Activated CD8-positive, alpha-beta memory T cell treated with anti-CD3 and anti-CD28 coated beads, Interleukin-2, amount 50 U/mL, for 4 hours (primary cell): Measurements from ENCODE around the gene IARS2.
"Not testable (repeated sequence)": the region's sequence is repeated elsewhere in the genome, so short reads cannot be mapped to it uniquely, and the experiment has no call there.

Experiments
- DNase-seq: peaks from one replicate; pipeline ENCODE4 v3.0.0-alpha.2; 2020

The IARS2 gene

DNA sequence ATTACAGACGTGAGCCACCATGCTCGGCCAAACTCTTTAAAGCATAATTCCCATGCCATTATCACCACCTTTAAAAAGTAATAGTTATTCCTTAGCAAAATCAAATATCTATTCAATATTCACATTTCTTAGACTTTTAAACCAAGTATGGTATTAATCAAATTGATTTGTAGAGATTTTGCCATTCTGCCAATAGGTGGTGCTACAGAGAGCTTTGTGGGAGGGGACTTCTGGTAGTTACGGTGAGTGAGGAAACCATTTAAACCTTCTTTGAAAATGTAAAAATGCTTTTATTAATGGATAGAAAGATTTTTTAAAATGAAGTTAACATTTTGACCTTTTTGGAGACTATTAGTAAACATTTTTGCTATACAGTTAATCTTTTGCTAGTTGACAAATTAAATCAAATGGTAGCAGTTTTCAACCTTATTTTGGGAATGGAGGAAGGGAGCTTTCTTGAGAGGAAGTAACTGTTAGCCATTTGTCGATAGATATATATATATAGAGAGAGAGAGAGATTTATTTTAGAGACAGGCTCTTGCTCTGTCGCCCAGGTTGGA, 19.3 kb downstream of the IARS2 start:
- no peak for DNase-seq

GRCh38 chr1:220119043-220119512, 25.1 kb downstream of the IARS2 start:
- no peak for DNase-seq

GRCh38 chr1:220121791-220122530, 28.0 kb downstream of the IARS2 start:
- no peak for DNase-seq

DNA sequence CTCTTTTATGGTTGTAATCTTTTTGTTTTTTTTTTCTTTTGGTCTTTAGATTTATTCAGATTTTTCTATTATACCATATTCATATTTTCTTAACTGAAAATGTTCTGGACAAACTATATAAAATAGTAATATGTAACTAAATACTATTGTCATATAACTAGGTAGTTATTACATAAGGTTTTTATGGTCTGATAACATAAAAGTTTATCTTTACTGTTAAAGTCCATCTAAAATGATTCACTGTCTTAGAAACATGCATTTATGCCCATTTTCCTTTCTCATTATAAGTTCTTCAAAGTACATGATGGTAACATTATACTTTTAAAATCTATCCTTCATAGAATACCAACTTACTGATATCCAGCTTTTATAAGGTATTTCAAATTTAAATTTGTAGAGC, 29.1 kb downstream of the IARS2 start:
- no peak for DNase-seq

- DNase-seq, result no peak
Observed at GRCh38 chr1:220123889-220124288, 30.0 kb downstream of the IARS2 start.

- DNase-seq, result no peak
Observed at GRCh38 chr1:220124542-220124941, 30.6 kb downstream of the IARS2 start.

DNA sequence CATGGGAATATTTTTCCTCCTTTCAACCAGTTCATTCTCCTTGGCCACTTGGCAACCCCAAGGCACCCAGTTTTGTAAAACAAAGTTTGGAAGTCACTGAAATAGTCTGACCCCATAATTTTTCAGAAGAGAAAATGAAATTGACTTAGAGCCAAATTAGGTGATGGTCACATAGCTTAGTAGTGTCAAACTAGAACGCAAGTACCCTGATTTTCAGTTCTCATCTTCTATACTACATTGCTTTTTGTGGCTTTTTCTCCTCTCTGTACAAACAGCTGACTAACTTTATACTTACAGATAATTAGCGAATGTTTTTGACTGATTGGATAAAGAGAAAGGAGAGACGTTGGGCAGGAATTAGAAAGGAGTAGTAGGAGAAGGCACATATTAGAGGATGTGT, 33.1 kb downstream of the IARS2 start:
- no peak for DNase-seq

DNA sequence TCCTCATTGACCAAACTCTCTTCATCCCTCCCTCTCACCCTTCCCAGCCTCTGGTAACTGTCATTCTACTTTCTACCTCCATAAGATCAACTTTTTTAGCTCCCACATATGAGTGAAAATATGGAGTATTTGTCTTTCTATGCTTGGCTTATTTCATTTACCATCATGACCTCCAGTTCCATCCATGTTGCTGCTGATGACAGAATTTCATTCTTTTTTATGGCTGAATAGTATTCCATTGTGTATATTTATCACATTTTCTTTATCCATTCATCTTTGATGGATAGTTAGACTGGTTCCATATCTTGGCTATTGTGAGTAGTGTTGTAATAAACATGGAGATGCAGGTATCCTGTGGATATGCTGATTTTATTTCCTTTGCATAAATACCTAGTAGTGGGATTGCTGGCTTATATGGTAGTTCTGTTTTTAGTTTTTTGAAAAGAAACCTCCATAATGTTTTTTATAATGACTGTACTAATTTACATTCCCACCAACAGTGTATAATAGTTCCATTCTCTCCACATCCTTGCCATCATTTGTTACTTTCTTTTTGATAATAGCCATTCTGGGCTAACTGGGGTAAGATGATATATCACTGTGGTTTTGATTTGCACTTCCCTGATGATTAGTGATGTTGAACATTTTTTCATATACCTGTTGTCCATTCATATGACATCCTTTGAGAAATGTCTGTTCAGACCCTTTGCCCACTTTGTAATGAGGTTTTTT, 35.7 kb downstream of the IARS2 start:
- no peak for DNase-seq

DNA sequence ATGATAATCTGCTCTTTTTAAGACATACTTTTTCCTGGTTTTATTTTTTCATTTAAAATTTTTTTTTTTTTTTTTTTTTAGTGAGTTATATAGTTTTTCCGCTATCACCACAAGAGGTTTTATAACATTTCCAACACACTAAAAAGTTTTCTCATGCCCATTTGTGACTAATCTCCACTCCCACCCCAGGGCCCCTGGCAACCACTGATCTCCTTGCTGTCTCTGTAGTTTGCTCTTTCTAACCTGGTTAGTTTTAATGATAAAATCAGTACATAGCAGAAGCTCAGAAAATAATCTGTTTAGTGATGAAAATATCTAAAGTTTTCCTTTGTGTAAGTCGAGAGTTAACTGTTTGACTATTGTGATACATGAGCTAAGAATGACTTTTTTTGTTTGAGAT, 41.8 kb downstream of the IARS2 start:
- no peak for DNase-seq

GRCh38 chr1:220137019-220137786, 43.3 kb downstream of the IARS2 start:
- no peak for DNase-seq

DNA sequence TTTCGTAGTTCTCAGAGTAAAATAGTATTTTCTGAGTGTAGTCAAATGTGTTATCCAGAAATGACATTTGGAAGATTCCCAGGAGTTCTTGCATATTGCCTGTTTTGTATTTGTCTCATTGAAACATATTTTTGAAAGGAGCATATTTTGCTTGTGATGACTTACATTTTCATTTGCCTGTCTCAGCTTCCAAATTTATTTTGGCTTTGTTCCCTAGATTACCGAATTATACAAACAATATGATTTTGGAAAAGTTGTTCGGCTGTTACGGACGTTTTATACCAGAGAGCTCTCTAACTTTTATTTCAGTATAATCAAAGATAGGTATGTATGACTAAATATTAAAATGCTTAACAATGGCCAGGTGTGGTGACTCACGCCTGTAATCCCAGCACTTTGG, 46.0 kb downstream of the IARS2 start:
- DNase-seq, result no peak

DNA sequence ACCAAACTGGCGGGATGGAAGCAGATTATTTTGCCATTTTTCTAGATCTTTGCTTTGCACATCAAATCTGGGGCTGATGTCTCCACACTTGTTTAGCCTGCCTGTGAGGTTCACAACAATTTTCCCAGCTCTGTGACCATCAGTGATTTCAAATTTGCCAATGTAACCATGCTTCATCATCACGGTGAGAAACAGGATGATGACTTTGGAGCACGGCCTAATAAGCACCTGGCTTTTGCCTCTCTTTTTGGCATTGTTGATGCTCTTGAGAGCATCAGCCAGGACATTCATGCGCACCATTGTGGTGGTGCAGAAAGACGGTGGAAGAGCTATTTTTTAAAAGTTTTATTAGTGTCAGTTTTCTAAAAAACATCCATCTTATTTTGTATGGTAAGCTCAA, 50.1 kb downstream of the IARS2 start:
- DNase-seq, result no peak

GRCh38 chr1:220149742-220150141, 55.8 kb downstream of the IARS2 start:
- DNase-seq, result no peak

DNA sequence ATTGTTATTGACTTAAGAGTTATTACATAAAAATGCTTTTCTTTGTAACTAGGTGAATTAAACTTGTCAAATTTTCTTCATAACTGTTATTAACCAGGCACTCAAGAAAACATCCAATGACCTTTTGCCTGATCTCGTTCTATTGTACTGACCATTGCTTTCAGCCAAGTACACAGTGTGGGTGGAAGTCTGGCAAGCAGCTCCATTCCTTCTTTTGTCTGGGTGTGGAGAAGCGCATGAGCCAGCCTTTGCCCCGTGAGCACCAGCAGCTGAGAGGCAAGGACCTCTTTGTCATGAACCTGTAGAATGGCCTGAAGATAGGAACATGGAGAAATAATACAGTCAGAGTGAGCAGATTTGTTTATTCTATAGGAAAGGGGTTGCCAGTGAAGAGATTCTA, 57.5 kb downstream of the IARS2 start:
- no peak for DNase-seq

- DNase-seq, result no peak
Observed at GRCh38 chr1:220153147-220153546, 59.2 kb downstream of the IARS2 start.

GRCh38 chr1:220156620-220157146, 62.8 kb downstream of the IARS2 start:
- no peak for DNase-seq

- DNase-seq, result no peak
Observed at GRCh38 chr1:220157738-220158137, 63.8 kb downstream of the IARS2 start.

GRCh38 chr1:220158530-220158929, 64.6 kb downstream of the IARS2 start:
- DNase-seq, result not testable (repeated sequence)

DNA sequence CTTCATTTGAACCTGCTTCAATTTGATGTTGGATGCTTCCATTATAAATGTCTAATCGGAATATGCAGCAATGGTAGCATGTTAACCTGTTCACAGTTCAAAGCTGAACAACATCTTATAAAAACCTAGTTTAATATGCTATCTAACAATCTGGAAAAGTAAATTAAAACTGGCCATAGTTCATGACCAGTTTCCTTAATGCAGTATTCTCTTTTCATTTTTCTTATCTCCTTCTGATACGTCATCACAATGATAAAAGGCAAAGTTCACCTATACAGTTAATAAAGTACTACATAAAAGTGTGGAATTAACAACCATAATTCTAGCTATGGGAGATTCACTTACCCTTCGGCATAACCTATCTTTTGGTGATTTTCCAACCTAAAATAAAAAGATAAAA, 65.1 kb downstream of the IARS2 start:
- no peak for DNase-seq

DNA sequence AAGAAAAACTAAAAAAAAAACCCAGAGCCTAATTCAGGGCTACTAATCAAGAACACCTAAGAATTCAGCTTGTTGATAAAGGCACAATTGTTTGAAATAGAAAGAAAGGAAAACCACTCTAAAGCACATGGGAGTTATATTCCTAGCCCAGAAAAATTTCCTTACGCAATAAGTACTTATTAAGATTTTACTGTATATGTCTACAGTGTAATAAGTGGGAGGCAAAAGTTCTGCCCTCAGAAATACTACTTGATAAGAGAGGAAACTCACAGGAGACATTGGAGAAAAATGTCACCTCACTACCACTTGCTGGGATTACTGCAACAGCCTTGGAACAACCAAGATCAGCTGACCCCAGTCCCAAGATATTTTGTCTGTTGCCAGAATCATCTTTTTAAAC, 66.1 kb downstream of the IARS2 start:
- no peak for DNase-seq

DNA sequence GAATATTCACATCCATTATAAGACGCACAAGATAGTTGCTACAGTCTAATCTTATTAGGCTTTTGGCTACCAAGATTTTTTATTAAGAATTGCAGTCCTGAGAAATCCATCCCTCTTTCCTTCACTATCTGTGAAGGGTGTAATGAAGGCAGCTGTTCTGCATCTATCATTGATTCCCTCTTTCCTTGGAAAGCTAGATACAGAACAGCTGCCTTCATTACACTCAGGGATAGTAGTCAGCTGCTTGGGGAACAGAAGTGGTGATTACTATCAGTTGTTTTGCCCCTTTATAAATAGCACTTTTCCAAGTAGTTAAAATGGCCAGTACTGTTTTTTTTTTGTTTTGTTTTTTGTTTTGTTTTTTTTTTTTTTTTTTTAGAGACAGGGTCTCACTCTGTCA, 70.2 kb downstream of the IARS2 start:
- DNase-seq, result no peak

DNA sequence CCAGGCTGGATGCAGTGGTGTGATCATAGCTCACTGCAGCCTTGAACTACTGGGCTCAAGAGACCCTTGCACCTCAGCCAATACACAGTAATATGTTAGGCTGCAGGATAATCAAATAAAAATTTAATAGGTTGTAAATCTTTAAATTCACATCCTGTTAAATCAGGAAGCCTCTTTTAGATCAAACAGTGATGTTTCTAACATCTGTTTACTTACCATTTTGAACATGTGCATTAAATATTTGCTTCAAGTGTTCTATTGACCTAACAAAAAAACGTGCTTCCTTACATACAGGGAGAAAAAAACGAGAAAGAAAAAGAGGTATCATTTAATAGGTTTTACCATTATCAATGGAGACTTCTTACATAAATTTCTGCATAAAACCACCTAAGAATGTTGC, 70.6 kb downstream of the IARS2 start:
- no peak for DNase-seq

GRCh38 chr1:220166853-220167252, 72.9 kb downstream of the IARS2 start:
- DNase-seq, result no peak
